PC-3 (cell line): ENCODE data around the gene ELMO3. TPM values are rescaled to one million over a fixed set of nuclear protein-coding genes. Genes with fewer than 3 reads are reported as not detected.

Experiments
- ATAC-seq: fragments of 200-7000 bp; cut with Tn5 transposase; 2 replicates; pipeline ENCODE4 v1.9.1; 2020; ENCODE audit warnings: mild to moderate bottlenecking, moderate library complexity
- BruUV-seq: library from RNA; stranded (reverse); fragments of 400-500 nt; replicated peaks from 2 replicates; lab custom pipeline; 2021; lab: Mats Ljungman, UMichigan
- CTCF ChIA-PET: fragments of 300-600 bp; sonication (Branson Sonifier 250); formaldehyde crosslinking; loops from one replicate; lab custom pipeline; 2022; ENCODE audit warnings: antibody characterized with exemption; lab: Charles Lee
- POLR2A ChIA-PET: fragments of 300-600 bp; sonication (Branson Sonifier 250); formaldehyde crosslinking; loops from one replicate; lab custom pipeline; 2022; ENCODE audit warnings: antibody characterized with exemption; ENCODE audit not compliant: unreplicated experiment; lab: Charles Lee
- DNase-seq: peaks from one replicate; pipeline ENCODE4 v3.0.0-alpha.2; 2015
- H2AFZ ChIP-seq: fragments of 300-600 bp; sonication (generic); 2 replicates; pipeline ENCODE4 v1.6.0; 2016; ENCODE audit warnings: antibody characterized with exemption, low read length
- H3F3A ChIP-seq: fragments of 300-600 bp; sonication (generic); one replicate; pipeline ENCODE4 v1.6.0; 2017; ENCODE audit warnings: antibody characterized with exemption, low read length, control low read depth, mild to moderate bottlenecking; ENCODE audit not compliant: unreplicated experiment
- H3K27ac ChIP-seq: fragments of 300-600 bp; sonication (generic); 2 replicates; pipeline ENCODE4 v1.5.1; 2016; ENCODE audit warnings: mild to moderate bottlenecking, low read length
- H3K27me3 ChIP-seq: fragments of 300-600 bp; sonication (generic); 2 replicates; pipeline ENCODE4 v1.6.1; 2016; ENCODE audit warnings: low read length, mixed read lengths
- H3K36me3 ChIP-seq: fragments of 300-600 bp; sonication (generic); 2 replicates; pipeline ENCODE4 v1.6.1; 2016; ENCODE audit warnings: low read depth, mixed run types, low read length, mixed read lengths
- H3K4me1 ChIP-seq: fragments of 300-600 bp; sonication (generic); 2 replicates; pipeline ENCODE4 v1.5.1; 2016; ENCODE audit warnings: low read length; ENCODE audit not compliant: insufficient read depth
- H3K4me2 ChIP-seq: fragments of 300-600 bp; sonication (generic); 2 replicates; pipeline ENCODE4 v1.6.0; 2016; ENCODE audit warnings: low read length
- H3K4me3 ChIP-seq: fragments of 300-600 bp; sonication (generic); 2 replicates; pipeline ENCODE4 v1.5.1; 2016; ENCODE audit warnings: mild to moderate bottlenecking, low read length, mixed read lengths
- H3K79me2 ChIP-seq: fragments of 300-600 bp; sonication (generic); 2 replicates; pipeline ENCODE4 v1.6.1; 2017; ENCODE audit warnings: low read length, mixed read lengths
- H3K9ac ChIP-seq: fragments of 300-600 bp; sonication (generic); 2 replicates; pipeline ENCODE4 v1.6.0; 2016; ENCODE audit warnings: mild to moderate bottlenecking, low read length
- H3K9me2 ChIP-seq: fragments of 300-600 bp; sonication (generic); replicated peaks from 2 replicates; pipeline ENCODE4 v1.6.1; 2016; ENCODE audit warnings: mixed run types, low read length, mixed read lengths
- H3K9me3 ChIP-seq: fragments of 300-600 bp; sonication (generic); 2 replicates; pipeline ENCODE4 v1.6.1; 2016; ENCODE audit warnings: low read length, mixed read lengths
- H4K20me1 ChIP-seq: fragments of 300-600 bp; sonication (generic); 2 replicates; pipeline ENCODE4 v1.6.1; 2016; ENCODE audit warnings: low read length, mixed read lengths
- EZH2 ChIP-seq: fragments of 300-600 bp; sonication (generic); IDR thresholded peaks from one replicate; pipeline ENCODE4 v1.6.1; 2017; ENCODE audit warnings: antibody characterized with exemption, mild to moderate bottlenecking, low read length; ENCODE audit not compliant: unreplicated experiment
- EZH2phosphoT487 ChIP-seq: fragments of 300-600 bp; sonication (generic); IDR thresholded peaks from 2 replicates; pipeline ENCODE4 v1.6.1; 2018; ENCODE audit warnings: mild to moderate bottlenecking, antibody characterized with exemption, low read length, borderline replicate concordance
- intact Hi-C: fragments of 100-400 bp; cut with micrococcal nuclease; formaldehyde crosslinking; loops from 2 replicates; pipeline ENCODE4 v1.9.0; 2023
- total RNA-seq: library from RNA; depleted of rRNA; stranded (reverse); fragments of >200 nt; gene quantifications from 2 replicates; pipeline ENCODE4 v1.2.3, GENCODE V29; 2014
- TF ChIP-seq, protein P1 (sequence below): fragments of 300-600 bp; sonication (generic); conservative IDR thresholded peaks from 2 replicates; pipeline ENCODE4 v1.5.1; 2017; ENCODE audit warnings: antibody characterized with exemption, low read depth, mild to moderate bottlenecking, low read length

ELMO3 gene
- total RNA-seq, 1 experiment from 2014 or later: 2.2 TPM

DNA sequence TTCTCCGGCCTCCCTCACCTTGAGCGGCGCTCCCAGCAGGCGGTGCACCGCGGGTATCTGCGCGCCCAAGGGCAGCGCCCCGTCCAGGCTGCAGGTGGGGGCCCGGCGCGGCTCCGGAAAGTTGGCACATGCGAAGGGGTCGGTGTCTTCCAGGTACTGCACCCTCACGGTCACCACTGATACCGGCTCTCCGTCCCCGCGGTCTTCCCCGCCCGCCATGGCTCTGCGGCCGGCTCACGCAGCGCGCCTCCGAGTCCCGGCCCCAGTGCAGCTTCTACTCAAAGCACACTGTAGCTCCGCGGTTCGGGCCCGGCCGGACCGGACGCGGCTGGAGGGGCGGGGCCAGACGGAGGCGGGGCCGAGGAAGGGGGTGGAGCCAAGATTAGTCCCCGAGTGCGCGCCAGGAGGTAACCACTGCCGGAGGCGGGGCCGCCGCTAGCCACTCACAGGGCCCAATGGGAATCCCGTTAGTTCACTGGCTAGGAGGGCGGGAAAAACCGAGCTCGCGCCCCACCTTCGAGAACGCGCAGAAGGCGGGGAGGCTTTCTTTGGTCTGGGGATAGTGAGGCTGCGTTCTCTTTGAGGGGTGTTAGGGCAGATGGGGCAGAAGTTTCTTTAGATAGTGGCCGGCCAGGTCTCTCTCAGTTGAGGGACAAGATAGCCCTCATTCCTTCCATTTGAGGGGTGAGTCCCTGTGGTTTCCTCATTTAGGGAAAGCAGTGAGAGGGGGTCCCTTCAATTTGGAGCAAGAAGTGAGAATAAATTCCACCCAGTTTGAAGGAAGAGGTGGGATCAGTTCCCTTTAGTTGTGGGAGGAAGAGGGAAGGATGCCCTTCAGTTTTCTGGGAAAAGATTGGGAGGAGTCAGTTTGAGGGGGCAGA is 48.5 kb downstream of the ELMO3 start, which contains the start of gene FHOD1:
Gene FHOD1 (minus strand): TSS at position 290 of the 881 bp plus-strand sequence. CDS start 71 bp downstream, at position 219.
- Histone ChIP-seq H3K4me1 (peaks cover 47% of the 10 kb centered on the region), H3K4me3 (peak within 1 kb of the TSS; percentile 89), H3K9ac (peak within 1 kb of the TSS; percentile 72), H3F3A (peaks cover 7% of the 10 kb centered on the region), H3K27ac (peak within 1 kb of the TSS; percentile 88), H4K20me1 (no peaks in the 10 kb centered on the region), H3K9me2 (no peaks in the 10 kb centered on the region), H3K27me3 (no peaks in the 10 kb centered on the region), H3K4me2 (peak within 1 kb of the TSS; percentile 95), H3K9me3 (no peaks in the 10 kb centered on the region), H3K36me3 (no peaks in the 10 kb centered on the region), H3K79me2 (peaks cover 43% of the 10 kb centered on the region), H2AFZ (peak within 1 kb of the TSS; percentile 94)
- TF ChIP-seq EZH2 (no peak), EZH2phosphoT487 (no peak)
- TF ChIP-seq, protein P1, sequence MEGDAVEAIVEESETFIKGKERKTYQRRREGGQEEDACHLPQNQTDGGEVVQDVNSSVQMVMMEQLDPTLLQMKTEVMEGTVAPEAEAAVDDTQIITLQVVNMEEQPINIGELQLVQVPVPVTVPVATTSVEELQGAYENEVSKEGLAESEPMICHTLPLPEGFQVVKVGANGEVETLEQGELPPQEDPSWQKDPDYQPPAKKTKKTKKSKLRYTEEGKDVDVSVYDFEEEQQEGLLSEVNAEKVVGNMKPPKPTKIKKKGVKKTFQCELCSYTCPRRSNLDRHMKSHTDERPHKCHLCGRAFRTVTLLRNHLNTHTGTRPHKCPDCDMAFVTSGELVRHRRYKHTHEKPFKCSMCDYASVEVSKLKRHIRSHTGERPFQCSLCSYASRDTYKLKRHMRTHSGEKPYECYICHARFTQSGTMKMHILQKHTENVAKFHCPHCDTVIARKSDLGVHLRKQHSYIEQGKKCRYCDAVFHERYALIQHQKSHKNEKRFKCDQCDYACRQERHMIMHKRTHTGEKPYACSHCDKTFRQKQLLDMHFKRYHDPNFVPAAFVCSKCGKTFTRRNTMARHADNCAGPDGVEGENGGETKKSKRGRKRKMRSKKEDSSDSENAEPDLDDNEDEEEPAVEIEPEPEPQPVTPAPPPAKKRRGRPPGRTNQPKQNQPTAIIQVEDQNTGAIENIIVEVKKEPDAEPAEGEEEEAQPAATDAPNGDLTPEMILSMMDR: no peak
- TSS peak; percentile 18 for BruUV-seq
- CTCF ChIA-PET: interaction anchor here (0.5 to 1.7 kb wide), 7 partner anchors 13 to 226 kb away, joined by 3 to 21 read pairs (median 5); no protein-coding TSS in a partner anchor
- ATAC-seq (peak; percentile 55), DNase-seq (peak; percentile 91)
- POLR2A ChIA-PET: interaction anchor here (0.6 to 0.7 kb wide), 5 partner anchors 20 to 999 kb away, joined by 3 to 7 read pairs (median 4); no protein-coding TSS in a partner anchor
- intact Hi-C loops: loop anchor here (10.0 kb wide), 1 partner anchor 53 kb away; the partner anchor contains the start of genes E2F4, ELMO3 and EXOC3L1

DNA sequence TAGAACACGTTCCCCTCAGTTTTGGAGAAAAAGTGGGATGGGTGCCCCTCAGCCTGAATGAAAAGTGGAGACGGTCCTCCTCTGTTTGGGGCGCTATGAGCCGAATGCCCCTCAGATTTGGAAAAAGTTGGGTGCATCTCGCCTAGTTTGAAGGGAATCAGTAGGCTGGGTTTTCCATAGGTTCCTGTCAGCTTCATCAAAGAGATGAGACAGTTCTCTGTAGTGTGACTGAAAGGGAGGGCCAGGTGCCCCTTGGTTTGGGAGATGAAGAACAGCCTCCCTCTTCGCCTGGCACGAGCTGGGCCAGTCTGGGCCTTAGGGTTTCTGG is 49.1 kb downstream of the ELMO3 start:
- Histone ChIP-seq H3K36me3 (no peaks in the 10 kb centered on the region), H3K27me3 (no peaks in the 10 kb centered on the region), H3K79me2 (peaks cover 38% of the 10 kb centered on the region), H3K4me3 (peak overlapping the region; percentile 73), H3F3A (peaks cover 7% of the 10 kb centered on the region), H2AFZ (peak overlapping the region; percentile 94), H3K9me2 (no peaks in the 10 kb centered on the region), H3K4me2 (peak overlapping the region; percentile 95), H3K9ac (peak overlapping the region; percentile 51), H3K4me1 (peaks cover 44% of the 10 kb centered on the region), H4K20me1 (no peaks in the 10 kb centered on the region), H3K9me3 (no peaks in the 10 kb centered on the region), H3K27ac (no peak overlapping the region)
- no peak for ATAC-seq
- TF ChIP-seq, protein P1: no peak
- TF ChIP-seq EZH2phosphoT487 (no peak), EZH2 (no peak)
- no peak for DNase-seq
- POLR2A ChIA-PET: interaction anchor here (0.6 kb wide), 1 partner anchor 21 kb away, joined by 3 read pairs; no protein-coding TSS in a partner anchor
- intact Hi-C loops: loop anchor here (10.0 kb wide), 1 partner anchor 53 kb away; the partner anchor contains the start of genes E2F4, ELMO3 and EXOC3L1
- BruUV-seq: no TSS peak
- CTCF ChIA-PET: interaction anchor here (1.7 kb wide), 1 partner anchor 13 kb away, joined by 21 read pairs; no protein-coding TSS in a partner anchor
